ENCODE results near the gene ANXA3. TPM values are rescaled to one million over a fixed set of nuclear protein-coding genes. Genes with fewer than 3 reads are reported as not detected.

The ANXA3 gene
- total RNA-seq, 6 donors from 2014 or later, result 113 to 484 (median 269) TPM

DNA sequence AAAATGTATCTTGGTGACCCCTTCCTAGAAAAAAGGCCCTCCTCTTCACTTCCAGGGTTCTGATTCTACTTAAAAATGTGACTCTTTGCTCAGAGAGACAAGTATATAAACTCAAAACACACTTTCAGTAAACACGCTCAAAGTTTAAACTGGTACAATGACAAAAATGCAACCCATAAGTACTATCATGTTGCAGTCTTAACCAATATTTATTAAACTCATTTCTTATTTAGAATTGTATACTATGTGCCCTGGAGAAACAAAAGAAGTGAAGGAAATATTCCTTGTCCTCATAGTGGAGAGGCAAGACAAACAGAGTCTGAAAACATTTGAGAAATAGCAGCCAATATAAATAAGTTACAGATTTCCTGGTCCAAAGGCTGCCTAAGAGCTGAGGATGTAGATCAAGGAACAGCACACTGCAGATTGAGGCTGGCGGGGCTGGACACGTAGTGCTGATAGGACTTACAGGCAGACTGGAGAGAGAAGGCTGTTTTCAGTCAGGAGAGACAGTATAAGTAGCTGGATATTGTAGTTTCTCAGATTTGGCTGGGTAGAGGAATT is 39.1 kb upstream of the ANXA3 start:
- ATAC-seq (ENCODE audit: low FRiP score in 2 of 2) (peak in 1 of 2 donors; percentile 58), DNase-seq (peak; percentile 7 to 41)
- Histone ChIP-seq H3K4me3 (no peak overlapping the region), H3K27ac (no peak overlapping the region), H3K4me1 (no peaks in the 10 kb centered on the region), H3K36me3 (no peaks in the 10 kb centered on the region), H3K9me3 (no peaks in the 10 kb centered on the region), H3K27me3 (no peaks in the 10 kb centered on the region)
- 53 to 76% methylated on average over 3 of the region's 3 CpGs for WGBS, 2 donors
- TF ChIP-seq EP300 (IDR thresholded peaks at IDR 0.05) (no peak), POLR2AphosphoS5 (IDR thresholded peaks at IDR 0.05) (no peak), POLR2A (IDR thresholded peaks at IDR 0.05) (no peak)
- TF ChIP-seq, protein P1, sequence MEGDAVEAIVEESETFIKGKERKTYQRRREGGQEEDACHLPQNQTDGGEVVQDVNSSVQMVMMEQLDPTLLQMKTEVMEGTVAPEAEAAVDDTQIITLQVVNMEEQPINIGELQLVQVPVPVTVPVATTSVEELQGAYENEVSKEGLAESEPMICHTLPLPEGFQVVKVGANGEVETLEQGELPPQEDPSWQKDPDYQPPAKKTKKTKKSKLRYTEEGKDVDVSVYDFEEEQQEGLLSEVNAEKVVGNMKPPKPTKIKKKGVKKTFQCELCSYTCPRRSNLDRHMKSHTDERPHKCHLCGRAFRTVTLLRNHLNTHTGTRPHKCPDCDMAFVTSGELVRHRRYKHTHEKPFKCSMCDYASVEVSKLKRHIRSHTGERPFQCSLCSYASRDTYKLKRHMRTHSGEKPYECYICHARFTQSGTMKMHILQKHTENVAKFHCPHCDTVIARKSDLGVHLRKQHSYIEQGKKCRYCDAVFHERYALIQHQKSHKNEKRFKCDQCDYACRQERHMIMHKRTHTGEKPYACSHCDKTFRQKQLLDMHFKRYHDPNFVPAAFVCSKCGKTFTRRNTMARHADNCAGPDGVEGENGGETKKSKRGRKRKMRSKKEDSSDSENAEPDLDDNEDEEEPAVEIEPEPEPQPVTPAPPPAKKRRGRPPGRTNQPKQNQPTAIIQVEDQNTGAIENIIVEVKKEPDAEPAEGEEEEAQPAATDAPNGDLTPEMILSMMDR (IDR thresholded peaks at IDR 0.05), result no peak

- TF ChIP-seq POLR2A (IDR thresholded peaks at IDR 0.05) (no peak), EP300 (IDR thresholded peaks at IDR 0.05) (no peak), POLR2AphosphoS5 (IDR thresholded peaks at IDR 0.05) (no peak)
- TF ChIP-seq, protein P1 (IDR thresholded peaks at IDR 0.05), result no peak
- Histone ChIP-seq H3K4me3 (no peak overlapping the region), H3K27me3 (no peaks in the 10 kb centered on the region), H3K9me3 (no peaks in the 10 kb centered on the region), H3K4me1 (peaks cover 0 to 2% (median 0%) of the 10 kb centered on the region in 4 donors), H3K36me3 (no peaks in the 10 kb centered on the region), H3K27ac (no peak overlapping the region)
- 74 to 78% methylated on average over 3 of the region's 3 CpGs for WGBS, 2 donors
- no peak for ATAC-seq (ENCODE audit: low FRiP score in 2 of 2)
- DNase-seq, result no peak
Measured at GRCh38 chr4:78513411-78513975, 38.1 kb upstream of the ANXA3 start.

DNA sequence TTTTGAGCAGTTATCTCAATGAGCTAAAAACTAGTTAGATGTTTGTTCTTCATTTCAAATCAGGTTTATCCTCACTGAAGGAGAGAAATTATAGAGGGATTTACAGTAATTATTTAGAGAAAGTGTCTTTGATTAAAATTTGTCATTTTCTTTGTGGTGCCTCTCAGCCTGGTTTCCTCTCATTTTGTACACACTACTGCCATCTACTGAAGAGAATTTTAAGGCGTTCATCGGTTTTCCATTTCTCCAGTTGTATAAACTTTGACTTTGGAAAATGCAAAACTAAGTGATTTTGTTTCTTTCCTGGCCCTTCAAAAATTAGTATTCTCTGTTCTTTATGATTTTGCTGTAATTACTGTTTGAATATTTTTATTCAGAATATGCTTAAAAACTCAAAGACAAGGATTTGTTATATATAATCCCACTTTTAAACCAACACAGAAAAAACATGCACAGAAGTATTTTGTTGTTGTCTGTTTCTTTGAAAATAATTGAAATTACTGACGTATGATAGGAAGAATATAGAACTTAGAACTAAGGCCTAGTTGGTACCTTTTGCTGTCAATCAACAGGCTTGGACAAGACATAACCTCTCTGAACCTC is 34.4 kb upstream of the ANXA3 start:
- no peaks in the 10 kb centered on the region for H3K27me3 ChIP-seq
- peak in 1 of 2 donors; percentile 72 for ATAC-seq (ENCODE audit: low FRiP score in 2 of 2)
- no peak overlapping the region for H3K27ac ChIP-seq
- TF ChIP-seq, protein P1 (IDR thresholded peaks at IDR 0.05), result peak in 5 of 6 experiments; percentile 28 to 52 (median 45)
- TF ChIP-seq POLR2AphosphoS5 (IDR thresholded peaks at IDR 0.05), result no peak
- TF ChIP-seq EP300 (IDR thresholded peaks at IDR 0.05), result no peak
- TF ChIP-seq POLR2A (IDR thresholded peaks at IDR 0.05), result no peak
- 22 to 33% methylated on average over 3 of the region's 3 CpGs for WGBS, 2 donors
- DNase-seq, result no peak
- peaks cover 0 to 11% (median 5%) of the 10 kb centered on the region in 4 donors for H3K4me1 ChIP-seq
- no peak overlapping the region for H3K4me3 ChIP-seq
- H3K9me3 ChIP-seq, result no peaks in the 10 kb centered on the region
- no peaks in the 10 kb centered on the region for H3K36me3 ChIP-seq

- no peak overlapping the region for H3K4me3 ChIP-seq
- WGBS, 2 donors, result 38 to 53% methylated on average over 3 of the region's 3 CpGs
- H3K27me3 ChIP-seq, result no peaks in the 10 kb centered on the region
- DNase-seq (no peak), ATAC-seq (ENCODE audit: low FRiP score in 2 of 2) (no peak)
- H3K9me3 ChIP-seq, result no peaks in the 10 kb centered on the region
- no peaks in the 10 kb centered on the region for H3K36me3 ChIP-seq
- H3K4me1 ChIP-seq, result peaks cover 0 to 11% (median 5%) of the 10 kb centered on the region in 4 donors
- H3K27ac ChIP-seq, result no peak overlapping the region
- TF ChIP-seq, protein P1 (IDR thresholded peaks at IDR 0.05), result no peak
Measured at GRCh38 chr4:78518561-78518960, 33.0 kb upstream of the ANXA3 start.
